ENCODE data around the gene SSTR4.
"Not testable (repeated sequence)": the region's sequence is repeated elsewhere in the genome, so short reads cannot be mapped to it uniquely, and the experiment has no call there.

The SSTR4 gene

GRCh38 chr20:23018432-23018831 lies 16.7 kb upstream of the SSTR4 start:
- no peak for DNase-seq (ENCODE audit: low read depth in 2 of 2)

DNA sequence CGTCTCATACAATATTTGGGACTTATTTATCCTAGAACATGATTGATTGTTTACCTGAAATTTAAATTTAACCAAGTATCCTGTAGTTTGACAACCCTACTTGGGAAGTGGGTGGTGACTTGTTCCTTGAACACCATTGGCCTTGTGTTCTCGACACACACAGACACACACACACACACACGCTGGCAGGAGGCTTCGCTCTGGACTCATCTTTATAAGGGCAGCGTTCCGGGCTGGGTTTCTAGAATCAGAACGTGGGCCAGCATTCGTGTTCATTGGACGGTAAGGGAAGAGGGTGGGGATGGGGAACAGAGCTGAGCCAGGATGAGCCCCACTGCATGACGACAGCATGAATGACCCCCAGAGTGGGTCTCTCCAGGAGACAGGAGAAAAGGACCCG lies 16.2 kb upstream of the SSTR4 start:
- no peak for DNase-seq (ENCODE audit: low read depth in 2 of 2)

- DNase-seq (ENCODE audit: low read depth in 2 of 2): no peak
Observed at GRCh38 chr20:23019403-23019802, 15.7 kb upstream of the SSTR4 start.

DNA sequence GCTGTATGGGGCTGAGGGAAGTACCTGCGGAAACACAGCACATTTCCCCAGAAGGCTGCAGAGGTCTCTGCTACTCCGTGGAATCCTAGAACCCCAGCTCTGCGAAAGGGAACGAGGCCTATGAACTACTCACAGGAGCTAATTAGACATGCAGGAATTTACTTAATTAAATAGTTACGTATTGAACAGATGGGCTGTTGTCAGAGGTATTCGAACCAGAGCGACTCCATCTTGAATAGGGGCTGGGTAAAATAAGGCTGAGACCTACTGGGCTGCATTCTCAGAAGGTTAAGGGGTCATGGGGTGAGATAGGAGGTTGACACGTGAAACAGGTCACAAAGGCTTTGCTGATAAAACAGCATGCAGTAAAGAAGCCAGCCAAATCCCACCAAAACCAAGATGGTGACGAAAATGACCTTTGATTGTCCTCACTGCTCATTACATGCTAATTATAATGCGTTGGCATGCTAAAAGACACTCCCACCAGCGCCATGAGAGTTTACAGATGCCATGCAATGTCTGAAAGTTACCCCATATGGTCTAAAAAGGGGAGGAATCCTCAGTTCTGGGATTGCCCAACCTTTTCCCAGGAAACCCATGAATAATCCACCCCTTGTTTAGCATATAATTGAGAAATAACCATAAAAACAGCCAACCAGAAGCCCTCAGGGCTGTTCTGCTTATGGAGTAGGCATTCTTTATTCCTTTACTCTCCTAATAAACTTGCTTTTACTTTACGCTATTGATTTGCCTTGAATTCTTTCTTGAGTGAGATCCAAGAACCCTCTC lies 14.7 kb upstream of the SSTR4 start:
- DNase-seq (ENCODE audit: low read depth in 2 of 2): no peak

GRCh38 chr20:23021541-23021940 lies 13.6 kb upstream of the SSTR4 start:
- DNase-seq (ENCODE audit: low read depth in 2 of 2): no peak

DNA sequence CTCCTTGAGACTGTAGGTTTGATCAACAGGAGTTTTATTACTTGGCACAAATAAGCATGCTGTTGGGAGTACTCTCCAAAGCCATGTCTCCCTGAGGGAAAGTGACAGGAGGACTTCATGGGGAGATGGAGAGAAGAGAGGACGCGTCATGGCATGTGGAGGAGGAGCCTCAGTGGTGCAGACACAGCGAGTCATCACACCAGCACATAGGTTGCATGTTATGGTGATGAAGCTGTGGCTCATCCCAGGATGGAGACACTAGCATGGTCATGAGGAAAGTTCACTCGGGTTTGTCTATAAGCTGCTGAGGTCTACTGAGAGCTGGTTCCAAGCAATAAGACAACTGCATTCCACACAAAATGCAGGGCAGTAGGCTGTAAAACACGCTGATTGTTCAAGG lies 13.2 kb upstream of the SSTR4 start:
- no peak for DNase-seq (ENCODE audit: low read depth in 2 of 2)

DNA sequence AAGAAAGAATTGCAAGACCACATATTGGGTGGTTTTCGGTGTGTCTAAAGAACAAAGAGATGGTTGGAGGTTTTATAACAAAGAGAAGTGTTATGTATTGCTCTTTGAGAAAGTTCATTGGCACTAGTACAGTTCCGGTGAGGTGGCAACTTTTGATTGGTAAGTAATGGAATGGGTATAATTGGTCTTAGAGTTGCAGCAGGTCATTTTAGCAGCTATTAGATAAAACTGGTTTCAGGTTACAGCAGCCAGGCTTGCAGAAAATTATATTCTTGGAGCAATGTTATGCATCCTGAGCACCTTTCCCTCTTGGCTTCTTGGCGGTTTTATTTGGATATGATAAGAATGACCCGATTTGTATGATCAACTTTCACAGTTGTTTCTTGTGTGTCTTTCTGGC lies 12.3 kb upstream of the SSTR4 start:
- no peak for DNase-seq (ENCODE audit: low read depth in 2 of 2)

DNA sequence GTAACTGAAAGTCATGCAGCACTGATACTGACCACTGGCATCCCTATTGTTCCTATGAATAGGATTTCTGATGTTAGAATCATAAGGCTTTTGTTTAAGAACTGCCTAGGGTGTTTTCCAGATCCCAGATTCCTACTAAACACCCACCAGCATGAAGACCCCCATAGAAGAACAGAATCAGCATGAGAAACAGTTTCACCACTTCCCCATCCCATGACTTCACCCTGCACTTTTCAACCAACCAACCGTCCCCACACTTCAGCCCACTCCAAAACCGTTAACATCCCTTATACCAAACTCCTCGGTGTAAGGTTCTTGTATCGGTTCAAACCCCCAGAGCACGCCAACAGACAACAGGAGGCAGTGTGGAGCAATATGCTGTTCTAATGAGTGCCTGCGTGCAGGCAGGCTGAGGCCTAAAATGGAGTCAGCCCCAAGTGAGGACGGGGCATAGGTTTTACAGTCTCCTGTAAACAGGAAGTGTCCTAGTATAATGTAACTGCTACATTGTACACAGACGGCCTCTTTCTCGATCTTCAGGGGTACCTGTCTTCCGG lies 11.4 kb upstream of the SSTR4 start:
- DNase-seq (ENCODE audit: low read depth in 2 of 2): no peak

GRCh38 chr20:23024701-23025100 lies 10.4 kb upstream of the SSTR4 start:
- DNase-seq (ENCODE audit: low read depth in 2 of 2): no peak

DNA sequence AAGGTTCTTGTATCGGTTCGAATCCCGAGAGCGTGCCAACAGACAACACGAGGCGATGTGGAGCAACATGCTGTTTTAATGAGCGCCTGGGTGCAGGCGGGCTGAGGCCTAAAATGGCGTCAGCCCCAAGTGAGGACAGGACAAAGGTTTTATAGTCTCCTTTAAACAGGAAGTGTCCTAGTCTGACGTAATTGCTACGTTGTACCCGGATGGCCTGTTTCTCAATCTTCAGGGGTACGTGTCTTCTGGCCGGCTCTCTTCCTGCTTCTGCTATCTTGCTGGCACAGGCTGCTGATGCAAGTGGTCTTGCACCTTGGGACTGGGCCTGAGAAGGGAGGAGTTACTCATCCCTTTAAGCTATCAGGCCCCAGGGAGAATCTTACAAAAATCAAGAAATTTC lies 9.6 kb upstream of the SSTR4 start:
- DNase-seq (ENCODE audit: low read depth in 2 of 2): not testable (repeated sequence)

GRCh38 chr20:23027721-23028120 lies 7.4 kb upstream of the SSTR4 start:
- no peak for DNase-seq (ENCODE audit: low read depth in 2 of 2)

- DNase-seq (ENCODE audit: low read depth in 2 of 2): no peak
Observed at GRCh38 chr20:23028392-23028791, 6.7 kb upstream of the SSTR4 start.

DNA sequence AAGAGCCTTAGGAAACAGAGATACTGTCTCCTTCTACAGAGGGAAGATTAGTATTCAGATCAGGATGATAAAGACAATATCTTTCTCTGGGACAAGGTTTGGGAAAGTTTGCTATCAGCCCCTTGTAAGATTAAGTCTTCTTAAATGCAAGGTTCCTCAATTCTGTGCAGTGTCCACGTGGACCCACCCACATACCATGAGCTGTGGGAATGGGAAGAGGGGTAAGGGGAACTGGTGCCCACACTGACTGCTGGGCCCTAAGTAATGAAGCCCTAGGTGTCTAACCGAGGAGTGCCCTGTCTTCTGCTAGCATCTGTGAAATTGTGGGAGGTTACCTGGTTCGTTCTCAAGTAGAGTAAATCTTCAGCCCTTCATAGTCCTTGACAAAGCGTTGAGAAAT lies 5.8 kb upstream of the SSTR4 start:
- DNase-seq (ENCODE audit: low read depth in 2 of 2): no peak

GRCh38 chr20:23031346-23031745 lies 3.8 kb upstream of the SSTR4 start:
- DNase-seq (ENCODE audit: low read depth in 2 of 2): no peak

DNA sequence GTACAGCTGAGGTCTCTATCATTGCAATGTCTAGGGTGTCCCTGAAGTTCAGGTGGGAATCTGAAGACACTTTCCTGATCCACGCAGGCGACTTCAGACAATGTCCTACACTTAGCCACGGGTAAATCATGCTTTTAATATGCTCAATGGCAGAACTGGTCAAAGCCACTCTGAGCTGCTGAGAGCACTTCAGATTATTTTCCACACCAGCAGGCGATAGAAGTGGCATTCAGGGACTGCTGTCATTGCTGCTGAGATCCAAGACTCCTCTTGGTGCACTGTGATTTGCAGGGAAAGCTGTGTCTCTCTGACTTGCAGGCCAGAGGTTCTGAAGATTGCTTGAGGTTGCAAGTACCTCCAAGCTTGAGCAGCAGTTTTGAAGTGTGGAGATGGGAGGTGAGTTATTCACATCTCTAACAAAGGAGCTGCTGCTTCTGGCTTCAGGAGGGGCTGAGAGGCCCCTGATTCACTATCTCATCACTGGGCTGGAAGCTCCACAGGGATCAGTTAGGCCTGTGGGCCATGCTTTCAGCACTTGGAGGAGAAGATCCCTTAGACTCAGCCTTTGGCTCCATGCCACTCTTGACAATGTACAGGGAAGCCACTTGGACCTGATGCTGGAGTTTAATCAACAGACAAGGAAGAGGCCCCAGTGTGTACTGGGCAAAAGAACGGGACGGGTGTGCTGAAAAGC lies 2.9 kb upstream of the SSTR4 start:
- DNase-seq (ENCODE audit: low read depth in 2 of 2): no peak

- no peak for DNase-seq (ENCODE audit: low read depth in 2 of 2)
Observed at GRCh38 chr20:23032750-23033078, 2.4 kb upstream of the SSTR4 start.

DNA sequence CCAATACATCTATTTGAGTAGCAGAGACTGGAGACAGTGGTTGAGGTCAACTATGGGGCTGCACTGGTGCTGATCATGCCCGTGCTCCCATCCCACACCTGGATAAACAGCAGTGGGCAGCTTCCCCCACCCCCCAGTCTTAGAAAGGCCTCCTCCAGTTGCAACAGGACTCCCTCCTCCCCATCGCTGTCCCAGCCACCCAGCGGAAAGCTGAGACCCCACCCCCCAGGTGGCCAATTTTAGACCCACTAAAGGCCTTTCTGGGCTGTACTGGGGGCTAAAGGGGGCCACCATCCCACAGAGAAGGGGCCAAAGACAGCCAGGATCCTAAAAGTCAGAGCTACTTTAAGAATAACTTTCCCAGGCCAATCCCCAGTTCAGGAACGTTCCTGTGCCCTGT lies 1.2 kb upstream of the SSTR4 start:
- no peak for DNase-seq (ENCODE audit: low read depth in 2 of 2)

DNA sequence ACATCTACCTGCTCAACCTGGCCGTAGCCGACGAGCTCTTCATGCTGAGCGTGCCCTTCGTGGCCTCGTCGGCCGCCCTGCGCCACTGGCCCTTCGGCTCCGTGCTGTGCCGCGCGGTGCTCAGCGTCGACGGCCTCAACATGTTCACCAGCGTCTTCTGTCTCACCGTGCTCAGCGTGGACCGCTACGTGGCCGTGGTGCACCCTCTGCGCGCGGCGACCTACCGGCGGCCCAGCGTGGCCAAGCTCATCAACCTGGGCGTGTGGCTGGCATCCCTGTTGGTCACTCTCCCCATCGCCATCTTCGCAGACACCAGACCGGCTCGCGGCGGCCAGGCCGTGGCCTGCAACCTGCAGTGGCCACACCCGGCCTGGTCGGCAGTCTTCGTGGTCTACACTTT lies 619 bp downstream of the SSTR4 start:
- no peak for DNase-seq (ENCODE audit: low read depth in 2 of 2)

- DNase-seq (ENCODE audit: low read depth in 2 of 2): no peak
Observed at GRCh38 chr20:23036371-23036770, 1.3 kb downstream of the SSTR4 start.

GRCh38 chr20:23037017-23037481 lies 1.9 kb downstream of the SSTR4 start:
- DNase-seq (ENCODE audit: low read depth in 2 of 2): no peak

- DNase-seq (ENCODE audit: low read depth in 2 of 2): no peak
Observed at GRCh38 chr20:23039136-23039875, 4.2 kb downstream of the SSTR4 start.

- no peak for DNase-seq (ENCODE audit: low read depth in 2 of 2)
Observed at GRCh38 chr20:23039885-23040508, 4.9 kb downstream of the SSTR4 start.

Data from stimulated activated CD4-positive, alpha-beta T cell treated with anti-CD3 and anti-CD28 coated beads, Interleukin-1b, Interleukin-23, amount 100 ng/mL, for 1 hour (primary cell).